GM18867 (cell line): ENCODE data around the gene CNGA2.
A peak's percentile ranks its signal among the peaks of the same experiment; 100 is the strongest.

Experiments
- ATAC-seq: cut with Tn5 transposase; IDR thresholded peaks from one replicate; pipeline ENCODE4 v1.9.1; 2021; ENCODE audit warnings: mild to moderate bottlenecking, moderate library complexity; ENCODE audit not compliant: unreplicated experiment

The CNGA2 gene

DNA sequence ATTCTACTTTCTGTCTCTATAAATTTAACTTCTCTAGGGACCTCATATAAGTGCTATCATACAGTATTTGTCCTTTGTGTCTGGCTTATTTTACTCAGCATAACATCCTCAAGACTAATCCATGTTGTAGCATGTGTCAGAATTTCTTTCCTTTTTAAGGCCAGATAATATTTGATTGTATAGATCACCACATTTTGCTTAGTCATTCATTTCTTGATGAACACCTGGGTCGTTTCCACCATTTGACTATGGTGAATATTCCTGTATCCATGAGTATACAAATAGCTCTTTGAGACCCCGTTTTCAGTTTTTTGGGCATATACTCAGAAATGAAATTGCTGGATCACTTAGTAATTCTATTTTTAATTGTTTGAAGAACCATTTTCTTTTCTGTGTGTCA, 12.0 kb downstream of the CNGA2 start:
- no peak for ATAC-seq

DNA sequence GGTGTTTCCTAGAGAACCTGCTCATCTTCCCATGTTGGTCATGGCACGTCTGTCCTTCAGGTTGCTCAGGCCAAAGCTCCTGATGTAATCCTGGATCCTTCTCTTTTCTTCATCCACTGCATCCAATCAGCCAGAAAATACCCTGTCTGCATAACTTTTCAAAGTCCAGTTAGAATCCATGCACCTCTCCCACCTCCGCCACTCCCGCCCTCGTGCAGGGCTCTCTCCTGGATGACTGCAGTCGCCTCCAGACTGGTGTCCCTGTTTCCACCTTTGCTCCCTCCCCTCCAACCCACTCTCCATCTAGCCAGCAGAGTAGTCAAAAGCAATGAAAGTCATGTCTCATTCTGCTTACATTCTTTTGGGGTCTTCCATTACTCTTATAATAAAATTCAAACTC, 16.0 kb downstream of the CNGA2 start:
- ATAC-seq = no peak

DNA sequence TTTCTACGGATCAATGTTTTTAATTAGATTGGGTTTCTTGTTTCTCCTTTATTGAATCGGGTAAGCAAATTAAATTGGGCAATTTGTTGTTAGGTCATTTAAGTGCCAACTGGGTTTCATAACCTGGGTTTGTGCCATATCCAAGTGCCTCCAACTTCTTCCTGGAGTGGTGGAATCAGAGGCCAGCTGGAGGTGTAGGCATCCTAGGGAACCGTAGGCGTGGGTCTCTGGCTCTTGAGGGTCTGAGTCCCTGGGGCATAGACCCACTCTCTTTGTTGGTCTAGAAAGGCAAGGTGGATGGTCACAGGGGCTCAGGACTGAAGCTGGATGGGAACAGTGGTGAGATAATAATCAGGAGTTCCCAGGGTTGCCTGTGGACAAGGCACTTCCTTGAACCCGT, 18.3 kb downstream of the CNGA2 start:
- ATAC-seq = no peak

DNA sequence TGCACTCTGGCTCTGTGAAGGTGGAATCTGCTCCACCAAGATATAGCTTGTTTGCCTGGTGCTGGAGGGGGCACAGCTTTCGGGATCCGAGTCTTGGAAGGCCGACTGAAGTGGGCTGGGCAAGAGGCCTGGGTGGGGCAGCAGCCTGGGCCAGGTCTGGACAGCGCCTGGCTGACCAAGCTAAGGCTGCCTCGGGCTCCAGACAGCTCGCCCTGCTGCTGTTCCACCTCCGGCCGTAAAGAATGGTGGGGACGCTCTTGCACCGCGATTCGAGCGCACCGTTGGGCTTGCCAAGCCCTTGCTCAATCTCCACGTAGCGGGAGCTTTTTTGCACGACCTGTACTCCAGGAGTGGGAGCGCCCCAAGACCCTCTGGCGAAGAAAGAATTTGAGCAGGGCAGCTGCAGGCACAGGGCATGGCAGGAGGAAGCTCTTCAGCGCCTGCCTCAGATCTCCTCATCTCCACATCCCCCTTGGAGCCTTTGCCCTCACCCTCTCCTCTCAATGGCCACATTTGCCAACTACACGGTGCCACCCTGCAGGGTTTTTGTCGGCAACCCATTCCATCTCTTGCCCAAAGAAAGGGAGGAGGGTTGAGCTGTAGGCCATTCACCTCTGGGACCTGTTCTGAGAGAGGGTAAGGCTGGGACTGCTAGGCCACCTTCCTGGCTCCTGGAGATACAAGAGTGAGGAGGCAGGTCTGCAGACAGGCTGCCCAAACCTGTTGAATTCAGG, 18.9 kb downstream of the CNGA2 start:
- ATAC-seq = peak; percentile 88

DNA sequence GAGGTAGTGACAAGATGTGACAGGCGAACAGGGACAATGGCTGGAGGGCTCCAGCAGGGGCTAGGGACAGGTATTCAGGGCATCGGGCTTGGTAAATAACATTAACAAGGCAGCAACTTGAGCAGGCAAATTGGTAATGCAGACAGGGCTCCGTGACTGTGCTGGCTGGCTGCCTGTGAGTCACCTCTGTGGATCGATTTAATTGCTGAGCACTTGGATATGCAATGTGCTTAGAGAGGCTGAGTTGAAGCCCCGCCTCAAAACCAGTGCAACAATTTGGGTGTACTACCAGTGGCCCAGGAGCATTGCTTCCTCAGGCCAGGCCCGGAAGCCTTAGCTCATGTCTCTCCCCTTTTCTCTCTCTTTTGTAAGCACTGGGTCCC, 19.5 kb downstream of the CNGA2 start:
- no peak for ATAC-seq

DNA sequence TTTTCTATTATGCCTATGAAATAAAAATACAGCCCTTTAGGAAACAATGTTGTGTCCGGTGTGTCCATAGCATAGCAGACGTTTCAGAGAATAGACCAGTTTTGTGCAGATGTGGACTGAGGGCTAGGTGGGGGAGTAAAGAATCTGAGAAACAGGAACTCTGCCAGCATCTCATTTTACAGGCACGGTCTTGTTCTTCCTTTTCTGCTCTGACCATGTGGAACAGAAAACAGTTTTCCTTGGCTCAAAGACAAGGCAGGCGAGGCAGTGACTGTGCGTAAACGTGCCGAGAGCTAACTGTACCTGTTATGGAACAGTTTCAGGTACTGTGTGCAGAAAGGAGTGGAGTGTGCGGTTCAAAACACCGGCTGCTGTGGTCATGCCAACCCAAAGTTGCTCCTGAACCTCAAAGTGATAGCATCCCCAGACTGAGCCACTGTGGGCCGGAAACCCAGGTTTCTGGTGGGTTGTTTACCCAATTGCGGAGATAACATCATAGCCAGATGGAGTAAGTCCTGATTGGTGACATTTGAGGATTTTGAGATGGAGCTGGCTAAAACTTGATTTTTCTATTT, 20.2 kb downstream of the CNGA2 start:
- ATAC-seq = no peak

DNA sequence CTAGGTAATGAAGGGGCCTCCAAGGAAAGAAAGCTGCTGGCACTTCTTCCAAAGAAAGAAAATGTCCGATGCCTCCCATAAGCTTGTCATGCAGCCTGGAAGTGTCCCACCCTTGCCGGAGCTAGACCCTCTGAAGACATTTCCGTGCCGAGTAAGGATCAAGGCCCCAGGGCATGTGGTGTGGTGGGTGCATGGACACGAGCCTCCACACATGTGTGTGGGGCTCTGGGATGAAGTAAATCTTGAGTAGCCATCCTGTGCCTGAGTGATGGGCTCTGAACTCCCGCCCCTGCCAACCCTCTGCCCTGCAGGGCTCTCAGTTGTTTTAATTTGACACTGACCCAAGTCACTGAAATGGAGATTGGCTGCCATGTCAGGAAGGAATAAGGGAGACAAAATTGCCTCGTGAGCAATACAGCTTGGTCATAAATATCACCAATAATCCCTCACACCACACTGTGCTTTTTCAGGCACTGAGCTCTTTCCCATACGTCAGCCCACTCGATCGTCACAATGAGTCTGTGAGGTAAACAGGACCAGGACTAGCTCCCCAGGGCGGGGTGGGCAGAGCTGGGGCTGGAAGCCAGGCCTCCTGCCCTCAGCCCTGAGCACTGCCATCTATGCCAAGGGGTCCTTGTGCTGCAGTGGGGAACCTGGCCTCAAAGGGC, 24.6 kb downstream of the CNGA2 start:
- ATAC-seq = no peak

DNA sequence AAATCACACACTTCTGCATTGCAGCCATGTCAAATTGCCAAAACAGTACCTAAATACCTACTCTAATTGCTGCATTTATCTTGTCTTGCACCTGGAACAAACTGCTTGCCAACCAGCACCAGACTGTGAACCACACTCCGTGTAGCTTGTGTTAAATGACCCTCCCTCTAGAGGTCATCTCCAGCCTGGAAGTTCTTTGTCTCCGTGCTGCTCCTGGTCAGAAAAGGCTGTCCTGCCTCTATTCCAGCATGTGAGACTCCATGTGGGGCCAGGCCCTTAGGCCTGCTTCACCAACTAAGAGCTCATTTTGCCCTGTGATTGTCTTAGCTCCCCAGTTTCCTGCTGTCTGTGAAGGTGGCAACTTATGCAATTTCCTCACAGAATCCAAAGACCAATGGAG, 28.3 kb downstream of the CNGA2 start:
- no peak for ATAC-seq

DNA sequence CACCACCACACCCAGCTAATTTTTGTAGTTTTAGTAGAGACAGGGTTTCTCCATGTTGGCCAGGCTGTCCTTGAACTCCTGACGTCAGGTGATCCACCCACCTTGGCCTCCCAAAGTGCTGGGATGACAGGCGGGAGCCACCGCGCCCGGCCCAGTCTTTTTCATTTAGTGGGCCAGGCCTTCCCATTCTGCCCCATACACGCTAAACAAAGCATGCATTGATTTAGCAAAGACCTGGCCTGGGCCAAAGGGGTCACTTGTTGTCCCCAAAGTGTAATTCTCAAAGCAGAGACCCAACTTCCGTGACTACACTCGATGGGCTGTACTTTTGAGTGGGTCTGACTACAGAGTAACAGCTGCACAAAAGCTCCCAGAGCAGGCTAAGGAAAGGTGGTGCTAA, 29.2 kb downstream of the CNGA2 start:
- ATAC-seq = no peak

DNA sequence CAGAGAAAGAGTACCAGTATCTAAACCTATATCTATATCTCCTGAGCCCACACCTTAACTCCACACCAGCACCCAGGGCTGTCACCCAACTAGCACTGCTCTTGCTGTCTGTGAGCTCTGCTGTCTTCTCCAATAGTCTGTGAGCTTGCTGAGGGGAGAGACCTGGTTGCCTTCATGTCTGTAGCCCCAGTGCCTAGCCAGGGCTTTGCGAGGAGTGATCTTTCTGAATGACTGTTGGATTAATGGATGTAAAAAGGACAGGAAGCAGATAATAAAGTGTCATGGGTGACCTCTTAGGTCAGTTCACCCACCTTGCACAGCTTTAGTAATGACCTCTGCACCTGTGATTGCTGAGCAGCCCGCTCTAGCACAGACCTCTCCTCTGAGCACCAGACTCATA, 30.5 kb downstream of the CNGA2 start:
- no peak for ATAC-seq

DNA sequence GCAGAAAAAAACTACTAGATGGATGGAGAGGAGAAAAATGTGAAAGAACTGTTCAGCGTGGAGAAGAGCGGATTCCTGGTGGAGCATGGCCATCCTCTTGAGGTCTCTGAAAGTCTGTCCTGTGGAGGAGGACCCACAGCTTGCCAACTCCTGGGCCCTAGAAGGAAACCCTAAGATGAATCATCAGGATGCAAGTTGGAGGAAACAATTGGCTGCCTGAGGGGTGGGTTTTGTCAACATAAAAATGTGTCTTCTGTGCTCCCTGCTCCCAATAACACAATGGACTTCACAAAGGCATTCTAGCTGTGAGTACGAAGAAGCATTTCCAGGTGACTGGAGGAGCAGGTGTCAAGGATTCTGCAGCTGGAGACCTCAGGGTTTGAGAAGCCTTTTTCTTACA, 37.2 kb downstream of the CNGA2 start:
- ATAC-seq = no peak

DNA sequence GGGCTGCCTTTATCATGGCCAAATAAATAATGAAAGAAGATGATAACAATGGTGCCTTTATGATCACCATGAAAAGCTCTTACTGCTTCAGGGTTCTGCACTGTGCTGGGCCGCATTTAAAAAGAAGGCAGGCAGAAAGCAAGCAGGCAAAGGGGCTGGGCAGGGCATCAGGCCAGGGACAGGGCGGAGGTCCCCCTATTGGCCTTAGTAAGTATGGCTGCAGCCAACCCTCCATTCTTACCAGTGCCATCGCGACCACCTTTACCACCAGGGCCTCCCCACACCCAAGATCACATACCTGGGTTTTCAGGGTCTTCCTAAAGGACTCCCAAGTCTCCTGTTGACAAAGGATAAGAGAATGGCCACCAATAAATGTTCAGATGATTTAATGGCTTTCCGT, 38.9 kb downstream of the CNGA2 start:
- ATAC-seq = no peak

DNA sequence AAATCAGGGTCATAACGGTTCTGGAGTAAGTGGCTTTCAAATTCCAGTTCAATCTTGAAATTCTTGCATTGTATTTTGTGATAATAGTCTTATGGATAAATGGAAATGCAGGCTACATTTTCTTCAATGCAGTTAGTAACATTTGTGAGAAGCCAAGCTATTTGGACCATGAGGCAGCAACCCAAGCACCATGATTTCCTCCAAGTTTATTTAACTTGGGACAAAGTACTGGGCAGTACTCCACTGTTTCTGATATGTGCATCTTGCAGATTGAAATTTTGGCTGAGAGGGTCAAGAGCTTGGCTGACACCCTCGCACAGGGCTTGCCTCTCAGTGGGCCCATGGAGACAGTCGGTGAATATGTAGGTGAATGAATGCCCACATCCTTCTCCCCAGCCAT, 39.9 kb downstream of the CNGA2 start:
- ATAC-seq = no peak

DNA sequence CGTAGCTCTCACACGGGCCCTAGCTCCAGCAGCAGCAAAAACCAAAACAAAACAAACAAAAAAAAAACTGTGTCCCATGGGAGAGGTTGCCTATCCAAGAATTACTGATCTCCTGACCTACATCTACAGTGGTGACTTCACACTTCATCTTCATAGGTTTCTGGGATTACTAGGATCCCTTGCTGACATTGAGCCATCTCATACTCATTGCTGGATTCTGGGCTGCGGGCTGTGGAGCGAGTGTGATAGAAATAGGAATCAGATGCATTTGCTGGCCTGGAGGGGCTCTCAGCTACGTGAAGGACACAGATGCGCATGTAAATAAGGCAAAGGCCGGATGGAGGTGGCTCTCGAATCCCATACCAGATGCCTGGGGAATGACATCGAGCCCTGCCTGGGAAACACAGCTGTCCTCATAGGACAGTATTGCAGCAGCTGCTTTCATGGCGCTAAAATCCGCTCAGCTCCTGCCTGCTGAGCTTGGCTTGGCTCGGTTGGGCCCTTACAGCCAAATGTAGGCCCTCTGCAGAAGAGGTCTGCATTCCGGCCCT, 41.7 kb downstream of the CNGA2 start:
- no peak for ATAC-seq

DNA sequence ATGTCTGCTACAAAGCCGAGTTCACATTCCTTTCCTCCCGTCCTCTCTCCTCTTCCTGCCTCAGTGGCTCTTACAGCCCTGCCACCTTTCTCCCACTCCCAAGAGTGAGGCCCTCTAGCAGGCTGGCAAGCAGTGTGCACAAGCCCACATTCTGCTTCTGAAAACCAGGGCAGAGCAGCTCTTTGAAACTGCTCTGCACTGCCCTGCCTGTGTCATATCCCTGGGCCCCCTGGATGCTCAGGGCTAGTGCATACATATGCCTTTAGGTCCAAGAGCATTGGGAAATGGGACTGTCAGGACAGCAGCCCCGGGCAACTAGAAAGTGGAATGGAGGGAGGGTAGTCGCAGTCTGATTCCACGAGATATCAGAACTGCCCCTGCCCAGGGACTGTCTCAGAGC, 42.4 kb downstream of the CNGA2 start:
- no peak for ATAC-seq

DNA sequence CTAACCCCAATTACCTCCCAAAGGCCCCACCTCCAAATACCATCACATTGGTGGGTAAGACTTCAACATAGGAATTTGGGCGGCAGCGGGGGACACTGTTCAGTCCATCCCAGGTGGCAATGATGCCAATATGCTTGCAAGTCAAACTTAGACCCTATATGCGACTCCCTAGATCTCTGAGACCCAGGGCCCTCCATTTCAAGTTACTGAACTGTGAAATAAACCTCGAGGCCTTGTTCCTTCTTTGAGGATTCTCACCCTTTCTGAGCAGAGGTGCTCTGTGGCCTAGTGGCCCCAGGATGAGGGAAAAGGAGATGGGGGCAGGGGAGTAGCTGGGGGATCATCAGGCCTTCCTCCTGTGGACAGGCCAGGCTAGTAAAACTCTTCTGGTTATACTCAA, 44.7 kb downstream of the CNGA2 start:
- ATAC-seq = no peak

DNA sequence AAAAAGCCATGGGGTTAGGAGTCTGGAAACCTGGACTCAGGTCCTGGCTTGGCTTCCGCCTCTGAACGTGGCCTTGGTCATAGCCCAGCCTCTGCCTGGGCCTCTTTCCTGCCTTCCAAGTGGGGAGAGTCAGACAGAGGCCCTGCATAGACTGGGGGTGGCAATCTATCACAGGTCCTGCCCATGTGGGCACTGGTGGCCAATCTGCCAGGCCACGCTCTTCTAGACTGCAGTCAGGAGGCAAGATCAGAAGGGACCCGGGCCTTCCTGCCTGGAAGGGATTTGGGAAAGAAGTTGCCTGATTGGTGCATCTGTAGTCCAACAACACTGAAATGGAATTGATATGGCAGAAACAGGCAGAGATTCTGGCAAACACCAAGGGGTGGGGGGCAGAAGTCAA, 46.1 kb downstream of the CNGA2 start:
- no peak for ATAC-seq

DNA sequence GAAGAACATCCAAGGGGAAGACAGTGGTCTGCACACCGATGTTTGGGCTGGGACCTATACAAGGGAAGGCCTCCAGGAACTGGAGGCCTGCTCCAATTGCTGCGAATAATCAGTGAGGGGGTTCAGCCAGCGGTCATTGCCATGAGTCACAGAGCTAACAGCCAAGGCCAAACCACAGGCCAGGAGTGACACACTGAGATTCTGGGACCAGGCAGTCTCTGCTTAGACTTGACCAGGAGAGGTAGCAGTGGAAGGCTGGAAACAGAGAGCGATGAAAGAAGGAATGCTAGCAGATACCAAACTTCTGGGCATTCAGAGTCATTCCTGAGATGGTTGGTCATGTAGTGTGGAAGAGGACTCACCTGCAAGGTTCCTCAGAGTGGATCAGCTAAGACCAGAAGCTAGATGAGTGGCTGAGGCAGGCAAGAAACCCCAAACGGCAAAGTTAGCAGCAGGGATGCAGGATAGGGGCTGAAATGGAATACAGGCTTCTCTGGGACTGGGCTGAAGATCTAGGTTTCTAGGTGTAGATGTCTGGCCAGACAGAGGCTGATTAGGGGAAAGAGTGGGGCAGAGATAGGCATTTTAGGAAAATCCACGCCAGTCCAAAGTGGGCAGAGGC, 54.7 kb downstream of the CNGA2 start:
- no peak for ATAC-seq

DNA sequence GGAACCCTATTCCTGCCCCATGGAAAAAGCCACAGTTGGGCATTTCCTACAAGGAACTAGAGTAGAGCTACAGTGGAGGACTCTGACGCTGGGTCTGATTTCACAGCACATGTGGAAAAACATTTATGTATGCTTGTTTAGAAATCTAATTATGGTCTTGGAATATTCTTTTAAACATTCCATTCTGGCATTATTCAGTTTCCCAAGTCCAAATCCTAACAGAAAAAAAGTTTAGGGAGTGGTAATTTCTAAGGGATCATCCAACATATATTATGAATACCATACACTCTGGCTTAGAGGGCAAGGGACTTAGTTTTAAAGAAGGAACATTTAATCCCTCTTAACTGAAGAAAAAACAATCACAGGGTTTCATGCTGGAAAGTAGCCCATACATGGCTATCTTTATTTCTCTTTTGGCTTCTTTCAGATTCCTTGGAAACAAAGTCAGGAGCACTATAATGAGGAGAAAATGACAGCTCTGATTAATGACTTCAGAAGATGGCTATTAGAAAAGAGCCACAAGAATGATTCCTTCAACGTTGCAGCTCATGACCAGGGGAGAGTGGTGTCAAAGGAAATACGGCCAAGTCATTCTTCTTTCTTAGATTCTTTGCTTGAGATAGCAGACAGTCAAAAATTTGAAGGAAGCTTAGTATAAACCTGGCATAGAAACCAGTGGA, 56.1 kb downstream of the CNGA2 start:
- no peak for ATAC-seq

DNA sequence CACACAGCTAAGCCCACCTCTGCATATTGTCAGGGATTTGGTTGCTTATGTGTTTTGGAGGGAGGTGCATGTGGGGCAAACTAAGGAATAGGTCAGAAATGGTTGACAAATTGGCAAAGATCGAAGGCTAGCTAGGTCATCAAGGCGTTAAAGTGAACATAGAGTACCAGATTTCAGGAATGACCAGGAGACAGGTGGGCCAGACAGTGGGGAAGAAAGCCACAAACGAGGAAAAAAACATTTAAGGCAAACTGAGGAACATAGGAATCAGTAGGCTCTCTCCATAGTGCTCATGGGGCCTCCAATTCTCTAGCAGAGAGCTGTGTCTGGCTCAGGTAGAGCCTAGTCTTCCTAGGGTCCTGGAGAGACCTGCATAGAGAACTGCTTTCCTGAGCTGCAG, 57.4 kb downstream of the CNGA2 start:
- ATAC-seq = no peak

DNA sequence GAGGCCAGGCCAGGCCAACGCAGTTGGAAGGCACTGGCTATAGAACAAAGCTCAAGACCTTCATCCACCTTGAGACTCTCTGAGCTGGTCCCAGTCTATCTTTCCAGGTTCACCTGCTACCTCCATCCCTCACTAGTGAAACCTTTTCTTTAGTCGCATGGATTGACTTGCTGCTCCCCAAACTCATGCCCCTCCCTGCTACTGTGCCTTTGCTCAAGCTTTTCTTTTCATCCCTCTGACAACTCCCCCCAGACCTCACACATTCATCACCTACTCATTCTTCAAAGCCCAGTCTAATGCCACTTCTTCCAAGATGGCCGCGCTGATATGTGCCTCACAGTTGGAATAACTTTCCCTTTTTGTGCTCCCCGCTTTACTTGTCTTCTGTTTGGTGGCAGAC, 58.0 kb downstream of the CNGA2 start:
- ATAC-seq = no peak
